HG03139 (cell line): ENCODE measurements around the gene MAPKAPK2.

Source experiments
- ATAC-seq: cut with Tn5 transposase; IDR thresholded peaks from one replicate; pipeline ENCODE4 v1.9.1; 2021; ENCODE audit not compliant: unreplicated experiment

Gene MAPKAPK2

DNA sequence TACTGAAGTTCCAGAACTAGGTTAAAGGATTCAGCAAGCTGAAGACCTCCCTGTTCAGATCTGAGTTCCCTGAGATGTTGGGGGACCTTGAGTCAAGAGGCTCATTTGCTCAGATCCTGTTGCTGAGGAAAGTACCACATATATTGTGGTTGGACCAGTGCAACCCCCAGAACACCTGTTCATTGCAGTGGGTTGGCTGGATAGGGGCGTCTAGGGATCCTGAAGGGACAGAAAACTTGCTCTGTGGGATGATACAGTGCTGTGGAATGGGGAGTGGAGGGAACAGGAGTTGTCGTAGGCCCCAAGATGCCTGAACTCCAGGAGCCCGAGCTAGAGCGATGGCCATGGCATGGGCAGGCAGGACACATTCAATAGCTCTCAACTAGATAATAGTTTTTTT is 24.6 kb upstream of the MAPKAPK2 start:
- ATAC-seq, result no peak

DNA sequence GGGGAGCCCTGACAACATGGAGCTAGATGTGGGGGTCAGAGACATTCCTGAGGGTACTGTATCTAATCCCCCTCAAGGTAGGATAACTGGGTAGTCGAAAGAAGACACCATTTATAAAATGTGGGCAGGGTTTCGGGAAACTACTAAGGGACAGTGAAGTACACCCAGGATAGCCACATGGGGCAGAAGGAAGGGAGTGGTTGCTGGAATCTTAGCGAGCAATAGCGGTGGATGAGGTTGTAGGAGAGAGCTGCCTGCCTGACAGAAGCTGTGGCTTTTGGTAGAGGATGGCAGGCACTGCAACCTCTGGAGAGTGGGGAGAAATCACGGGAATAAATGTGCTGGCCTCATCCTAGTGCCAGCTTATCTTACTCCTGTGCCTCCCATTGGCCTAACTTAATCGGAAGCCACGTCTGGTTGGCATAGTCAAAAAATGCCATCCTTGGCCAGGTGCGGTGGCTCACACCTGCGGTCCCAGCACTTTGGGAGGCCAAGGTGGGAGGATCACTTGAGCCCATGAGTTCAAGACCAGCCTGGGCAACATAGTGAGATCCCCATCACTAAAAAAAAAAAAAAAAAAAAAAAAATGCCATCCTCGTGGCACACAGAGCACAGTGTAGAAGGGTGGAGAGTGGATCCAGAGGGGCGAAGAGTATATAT is 23.4 kb upstream of the MAPKAPK2 start:
- no peak for ATAC-seq

DNA sequence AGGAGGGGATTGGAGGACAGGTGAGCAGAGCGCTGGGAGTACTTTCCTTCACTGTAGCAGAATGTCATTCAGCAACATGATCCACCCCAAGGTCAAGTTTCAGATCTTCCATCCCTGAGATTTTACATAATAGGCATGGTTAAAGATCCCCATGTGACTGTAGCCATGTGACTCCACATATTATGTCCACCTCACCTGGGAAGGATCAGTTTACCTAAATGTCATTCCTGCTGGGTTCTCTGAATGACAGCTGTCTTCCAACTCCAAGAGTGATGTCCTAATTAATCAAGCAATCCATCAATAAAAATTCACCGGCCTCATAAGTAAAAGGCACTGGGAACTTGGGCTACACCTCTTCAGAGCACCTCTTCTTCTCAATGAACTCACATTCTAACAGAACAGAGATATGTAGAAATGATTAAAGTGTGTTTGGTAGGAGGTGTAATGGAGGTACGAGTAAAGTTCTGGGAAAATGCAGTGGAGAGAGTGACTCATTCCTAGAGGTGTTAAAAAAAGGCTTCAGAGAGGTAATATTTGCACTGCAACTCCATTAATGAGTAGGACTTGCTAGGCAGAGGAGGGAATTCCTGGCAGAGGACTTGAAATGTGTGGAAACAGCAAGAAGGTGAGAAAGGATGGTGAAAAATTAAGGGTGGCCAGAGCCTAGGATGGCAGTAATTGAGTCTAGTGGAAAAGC is 22.2 kb upstream of the MAPKAPK2 start:
- ATAC-seq, result no peak

DNA sequence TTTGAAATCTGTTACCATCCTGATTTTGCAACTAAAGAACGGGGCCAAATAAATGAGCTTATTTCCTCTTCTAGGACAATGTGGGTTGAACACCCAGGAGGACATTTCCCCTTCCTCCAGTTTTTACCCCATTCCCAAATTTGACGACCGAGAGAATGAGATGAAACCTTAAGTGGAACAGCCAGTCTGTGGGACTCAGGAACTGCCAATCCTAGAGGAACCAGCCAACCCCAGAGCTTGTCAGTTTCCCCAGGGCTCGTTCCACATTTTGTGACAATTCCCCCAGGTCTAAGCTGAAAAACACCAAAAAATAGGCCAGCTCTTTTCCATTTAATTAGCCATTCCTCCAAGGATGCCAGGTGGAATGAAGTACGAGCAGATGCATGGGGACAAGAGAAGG is 21.3 kb upstream of the MAPKAPK2 start:
- ATAC-seq, result no peak

DNA sequence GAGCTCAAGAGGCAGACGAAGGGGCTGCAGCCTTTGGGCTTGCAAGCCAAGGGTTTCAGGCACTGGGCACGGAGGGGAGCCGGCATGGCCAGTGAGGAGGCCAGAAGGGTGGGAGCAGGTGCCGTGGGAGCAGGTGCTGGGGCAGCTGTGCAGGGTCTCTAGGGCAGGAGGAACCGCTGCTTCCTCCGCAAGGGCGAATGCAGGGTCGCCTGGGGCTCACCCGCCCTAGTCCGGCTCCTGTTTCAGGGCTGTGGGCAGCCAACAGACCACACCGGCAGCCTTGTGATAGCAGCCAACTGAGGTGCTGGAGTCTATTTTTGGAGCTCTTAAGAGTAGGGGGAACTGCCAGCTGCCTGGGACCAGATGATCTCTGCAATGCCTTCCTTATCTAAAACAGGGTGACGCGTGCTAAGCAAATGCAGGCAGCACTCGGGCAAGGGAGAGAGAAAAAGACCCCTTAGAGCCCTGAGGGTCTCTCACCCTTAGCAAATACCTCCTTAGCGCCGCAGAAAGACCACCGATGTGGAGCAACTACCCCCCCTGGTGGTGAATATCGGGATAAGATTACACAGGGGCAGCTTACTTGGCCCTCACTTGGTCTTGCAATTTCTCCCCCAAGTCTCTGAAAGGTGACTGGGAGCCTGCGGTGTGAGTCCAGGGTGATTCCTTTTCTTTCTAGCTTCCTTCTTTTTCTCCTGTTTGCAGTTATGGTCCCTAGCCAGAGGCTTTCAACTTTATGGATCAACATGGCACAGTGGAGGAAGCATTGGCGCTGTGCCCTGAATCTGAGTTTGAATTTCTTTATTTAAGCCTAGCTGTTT is 20.7 kb upstream of the MAPKAPK2 start:
- no peak for ATAC-seq

DNA sequence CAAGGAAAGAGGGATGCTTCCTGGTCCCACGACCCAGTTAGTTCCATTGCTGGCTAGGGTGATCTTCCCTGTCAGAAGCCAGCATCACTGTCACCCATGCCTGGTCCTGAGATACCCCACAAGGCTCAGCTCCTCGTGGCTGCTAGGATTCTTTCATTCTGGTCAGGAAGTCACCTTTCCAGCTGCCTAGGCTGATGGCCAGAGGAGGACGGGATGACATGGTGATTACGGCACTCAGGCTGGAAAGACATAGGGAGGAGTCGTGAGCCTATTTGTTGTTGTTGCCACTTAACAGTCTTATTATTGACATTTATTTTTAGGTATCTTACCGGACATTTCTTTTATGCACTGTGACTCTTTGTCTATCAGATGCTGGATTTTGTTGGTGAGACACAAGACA is 20.0 kb upstream of the MAPKAPK2 start:
- ATAC-seq, result no peak

GRCh38 chr1:206666031-206666561 is 18.6 kb upstream of the MAPKAPK2 start:
- ATAC-seq, result no peak

DNA sequence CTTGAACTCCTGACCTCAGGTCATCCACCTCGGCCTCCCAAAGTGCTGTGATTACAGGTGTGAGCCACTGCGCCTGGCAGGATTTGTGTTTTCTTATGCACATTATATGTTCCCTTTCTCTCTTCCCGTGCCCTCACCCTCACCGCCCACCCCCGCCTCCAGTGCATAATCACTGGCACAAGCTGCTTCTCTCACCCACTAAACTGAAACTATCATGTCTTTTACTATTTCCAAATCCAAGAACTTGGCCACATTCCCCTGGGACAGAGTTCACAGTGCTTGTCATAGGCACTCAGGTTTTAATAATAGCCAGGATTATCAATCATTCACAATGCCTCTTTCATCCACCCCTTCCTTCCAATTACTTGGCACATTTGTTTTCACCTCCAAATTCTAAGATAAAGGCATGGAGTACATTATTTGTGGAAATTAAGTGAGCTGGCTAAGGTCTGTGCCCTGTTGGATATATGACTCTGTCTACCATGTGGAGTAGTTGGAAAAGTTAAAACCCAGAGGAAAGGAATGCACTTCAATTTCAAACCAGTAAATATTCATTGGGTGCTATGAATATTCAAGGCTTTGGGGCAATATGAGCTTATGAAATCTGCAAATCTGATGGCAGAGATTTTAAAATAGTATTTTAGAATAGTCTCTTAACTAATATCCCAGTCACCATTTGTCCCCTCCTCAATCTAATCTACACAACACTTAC is 17.6 kb upstream of the MAPKAPK2 start:
- ATAC-seq, result no peak

GRCh38 chr1:206668351-206668750 is 16.4 kb upstream of the MAPKAPK2 start:
- ATAC-seq, result no peak

DNA sequence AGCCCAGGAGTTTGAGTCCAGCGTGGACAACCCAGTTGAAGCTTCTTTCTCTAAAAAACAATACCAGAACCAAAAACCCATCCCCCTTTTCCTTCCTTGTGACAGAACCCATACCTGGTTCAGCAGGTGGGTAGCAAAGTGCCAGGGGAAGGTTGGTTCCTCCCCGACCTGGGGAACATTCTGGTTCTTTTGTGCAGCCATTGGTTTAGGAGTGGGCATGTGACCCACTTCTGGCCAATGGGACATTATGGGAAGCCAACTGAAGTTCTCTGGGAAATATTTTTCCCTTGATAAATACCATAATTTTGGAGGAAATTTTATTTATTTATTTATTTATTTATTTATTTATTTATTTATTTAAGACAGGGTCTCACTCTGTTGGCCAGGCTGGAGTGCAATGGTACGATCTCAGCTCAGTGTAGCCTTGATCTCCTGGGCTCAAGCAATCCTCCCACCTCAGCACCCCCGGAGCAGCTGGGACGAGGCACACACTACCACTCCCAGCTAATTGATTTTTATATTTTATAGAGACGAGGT is 15.8 kb upstream of the MAPKAPK2 start:
- ATAC-seq, result no peak

GRCh38 chr1:206672011-206672688 is 12.6 kb upstream of the MAPKAPK2 start:
- no peak for ATAC-seq

DNA sequence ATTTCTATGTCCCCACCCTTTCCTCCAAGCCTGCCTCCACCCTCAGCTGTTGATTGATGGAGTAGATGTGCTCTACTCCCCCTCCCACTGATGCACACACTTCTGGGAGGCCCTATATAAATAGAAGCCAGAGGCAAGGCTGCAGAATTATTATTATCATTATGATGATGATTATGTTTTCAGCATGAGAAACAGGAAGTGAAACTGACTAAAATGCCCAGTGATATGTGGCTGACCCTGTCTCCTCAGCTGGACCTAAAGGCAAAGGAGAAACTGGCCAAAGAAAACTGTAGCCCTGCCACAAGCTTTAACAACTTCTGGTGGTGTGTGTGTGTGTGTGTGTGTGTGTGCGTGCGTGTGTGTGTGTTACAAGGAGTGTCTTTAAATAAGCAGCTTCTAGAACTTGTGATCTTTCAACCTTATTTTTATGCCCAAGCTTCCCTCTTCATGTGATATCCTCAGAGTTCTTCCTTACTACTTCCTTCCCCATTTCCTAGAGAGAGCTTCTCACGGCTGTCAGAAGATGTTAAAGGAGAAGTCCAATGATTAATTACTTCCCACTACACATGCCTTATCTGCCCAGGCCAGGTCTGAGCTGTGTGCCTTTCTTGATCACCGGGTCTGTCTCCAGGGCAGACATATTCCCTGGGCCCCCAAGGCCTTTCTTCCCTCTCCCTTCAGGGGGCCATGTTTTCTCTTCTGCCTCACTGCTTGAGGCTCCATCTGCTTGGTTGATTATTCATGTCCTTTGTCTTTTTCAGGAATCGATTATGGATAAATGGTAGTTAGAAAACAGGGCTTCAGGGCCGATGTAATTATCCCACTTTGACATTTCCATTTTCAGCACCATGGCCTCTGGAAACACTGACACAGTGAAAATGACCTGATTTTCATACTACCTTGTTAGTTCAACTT is 11.6 kb upstream of the MAPKAPK2 start:
- ATAC-seq, result no peak

DNA sequence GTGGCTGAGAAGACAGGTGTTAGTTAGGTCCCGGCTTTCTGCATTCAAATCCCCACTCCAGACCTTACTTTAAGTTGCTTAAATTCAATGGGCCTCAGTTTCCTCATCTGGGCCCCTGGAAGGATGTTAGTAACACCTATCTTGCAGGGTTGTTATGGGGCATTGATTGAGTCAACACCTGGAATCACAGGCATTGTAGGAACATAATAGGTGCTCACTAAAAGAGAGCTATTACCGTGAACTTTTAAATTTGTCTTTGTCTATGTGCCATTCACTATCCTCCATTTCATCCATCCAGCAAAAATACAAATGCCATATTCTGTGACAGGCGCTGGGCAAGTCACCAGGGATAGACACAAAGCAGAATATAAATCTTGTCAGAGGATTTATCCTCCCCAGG is 10.5 kb upstream of the MAPKAPK2 start:
- ATAC-seq, result no peak

GRCh38 chr1:206674745-206675175 is 9.9 kb upstream of the MAPKAPK2 start:
- ATAC-seq, result no peak

DNA sequence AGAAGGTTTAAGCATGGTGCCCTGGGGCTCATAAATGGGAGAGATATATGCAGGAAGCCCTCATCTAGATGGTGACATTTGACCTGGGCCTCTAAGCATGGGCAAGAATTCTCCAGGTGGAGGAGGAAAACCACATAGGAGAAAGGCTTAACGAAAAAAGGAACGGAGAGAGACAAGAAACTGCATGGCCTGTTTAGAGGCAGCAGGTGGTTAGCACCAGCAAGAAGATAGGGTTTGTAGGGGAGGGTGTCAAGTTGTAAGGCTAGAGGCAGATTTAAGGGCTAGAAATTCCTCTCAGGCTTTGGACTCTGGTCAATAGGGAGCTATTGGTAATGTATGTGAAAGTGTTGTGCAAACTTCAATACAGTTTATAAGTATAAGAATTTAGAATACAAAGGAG is 8.2 kb upstream of the MAPKAPK2 start:
- no peak for ATAC-seq

DNA sequence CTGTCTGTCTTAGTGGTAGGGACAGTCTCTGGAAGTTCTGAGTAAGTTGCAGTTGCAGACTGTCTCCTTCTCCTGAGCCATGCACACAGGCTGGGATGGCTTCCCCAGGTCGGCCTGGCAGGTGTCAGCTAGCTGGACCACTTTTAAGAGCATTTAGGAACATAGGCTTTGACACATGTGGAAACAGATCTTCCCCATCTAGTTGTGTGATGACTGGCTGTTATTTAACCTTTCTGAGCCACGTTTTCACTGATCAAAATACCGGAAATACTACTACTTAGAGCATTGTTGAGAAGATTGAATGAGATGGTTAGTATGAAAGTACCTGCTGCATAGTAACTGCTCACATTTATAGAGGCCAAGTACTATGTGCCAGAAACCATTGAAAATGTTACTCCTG is 6.2 kb upstream of the MAPKAPK2 start:
- no peak for ATAC-seq

GRCh38 chr1:206679738-206680211 is 4.9 kb upstream of the MAPKAPK2 start:
- peak; percentile 69 for ATAC-seq

DNA sequence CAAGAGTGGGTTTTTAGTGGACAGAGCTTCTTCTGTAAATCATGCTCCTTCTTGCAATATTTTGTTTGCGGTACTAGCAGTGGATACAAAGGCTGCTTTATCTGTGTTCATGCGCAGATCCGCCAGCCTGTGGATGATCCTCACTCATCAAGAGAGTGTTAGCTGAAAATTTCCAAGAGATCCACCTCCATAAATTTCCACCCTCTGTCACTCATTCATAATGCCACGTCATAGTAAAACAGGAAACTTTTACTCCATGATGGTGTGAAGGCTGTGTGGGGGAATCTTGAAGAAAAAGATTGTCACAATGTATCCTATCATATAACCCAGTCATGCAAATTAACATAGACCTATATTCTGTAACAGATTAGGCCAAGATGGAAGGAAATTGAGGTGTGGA is 4.4 kb upstream of the MAPKAPK2 start:
- no peak for ATAC-seq

GRCh38 chr1:206681359-206681758 is 3.3 kb upstream of the MAPKAPK2 start:
- ATAC-seq, result no peak
